Gastroesophageal sphincter (tissue), 3 donors: Measurements from ENCODE around the gene KCTD15.

Experiments
- CTCF ChIP-seq, 4 experiments: fragments of 200-600 bp in 2 of 4; fragments of 450-650 bp in 2 of 4; sonication (generic) in 1 of 4; IDR thresholded peaks; one replicate each; pipeline ENCODE4 v1.5.1; 2017 to 2019; ENCODE audit warnings: antibody characterized with exemption in 4 of 4, mild to moderate bottlenecking in 2 of 4, moderate library complexity in 2 of 4
- EP300 ChIP-seq: sonication (generic); formaldehyde crosslinking; IDR thresholded peaks from one replicate; pipeline ENCODE4 v1.6.1; 2017; ENCODE audit warnings: antibody characterized with exemption, mild to moderate bottlenecking
- POLR2A ChIP-seq, 2 donors: fragments of 450-650 bp; IDR thresholded peaks; one replicate each; pipeline ENCODE4 v1.6.1; 2017; ENCODE audit warnings: antibody characterized with exemption in 2 of 2, mild to moderate bottlenecking in 2 of 2, moderate library complexity in 1 of 2

GRCh38 chr19:33831825-33832224, 35.2 kb downstream of the KCTD15 start:
- TF ChIP-seq CTCF (IDR thresholded peaks at IDR 0.05) (no peak), EP300 (no peak), POLR2A (IDR thresholded peaks at IDR 0.05) (no peak)
